ENCODE measurements around the gene SCART1.
"Not testable (repeated sequence)": the region's sequence is repeated elsewhere in the genome, so short reads cannot be mapped to it uniquely, and the experiment has no call there.

Gene SCART1

DNA sequence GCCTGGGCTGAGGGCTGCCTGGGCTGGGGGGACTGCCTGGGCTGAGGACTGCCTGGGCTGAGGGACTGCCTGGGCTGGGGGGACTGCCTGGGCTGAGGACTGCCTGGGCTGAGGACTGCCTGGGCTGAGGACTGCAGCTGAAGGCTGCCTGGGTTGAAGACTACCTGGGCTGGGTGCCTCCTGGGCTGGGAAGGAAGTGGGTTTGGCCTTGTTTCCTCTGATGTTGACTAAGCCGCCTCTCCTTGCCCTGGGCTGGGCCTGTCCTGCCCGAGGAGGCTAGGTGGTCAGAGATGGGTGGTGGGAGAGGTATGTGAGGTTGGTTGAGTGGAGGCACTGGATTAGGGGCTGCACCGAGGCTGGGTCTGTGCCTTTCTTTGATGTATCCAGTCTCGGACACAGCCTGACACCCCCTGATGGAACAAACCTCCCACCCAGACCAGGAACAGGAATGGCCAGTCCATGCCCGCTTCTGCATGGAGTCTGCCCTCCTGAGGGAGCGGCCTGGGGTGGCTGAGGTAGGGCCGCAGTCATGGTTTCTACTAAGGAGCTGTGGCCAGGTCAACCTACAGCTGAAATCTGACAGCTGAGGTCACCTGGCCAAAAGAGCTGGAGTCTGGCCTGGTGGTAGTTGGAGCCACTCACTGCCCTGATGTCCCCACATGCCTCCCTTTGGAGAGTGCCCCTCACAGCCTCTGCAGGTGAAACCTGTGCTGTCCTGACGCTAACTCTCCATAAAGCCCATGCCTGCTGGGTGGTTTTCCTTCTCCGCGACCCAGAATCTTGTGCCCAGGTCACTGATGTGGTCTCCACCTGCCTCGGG lies 22.3 kb downstream of the SCART1 start:
- DNase-seq = no peak

DNA sequence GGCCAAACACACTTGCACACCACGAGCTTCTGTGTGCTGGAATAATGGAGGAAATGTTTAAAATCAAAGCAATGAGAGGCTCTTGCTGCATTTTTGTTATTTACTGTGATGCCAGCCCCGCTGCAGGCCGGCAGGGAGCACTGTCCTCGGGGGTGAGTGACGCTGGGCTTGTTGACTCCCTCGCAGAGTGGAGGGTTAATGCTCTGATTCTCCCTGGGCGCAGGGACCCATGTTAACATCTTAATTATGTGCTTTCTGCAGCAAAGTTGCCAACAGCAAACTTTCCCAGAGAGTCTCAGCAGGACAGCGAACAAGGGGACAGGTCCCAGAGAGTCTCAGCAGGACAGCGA lies 22.9 kb downstream of the SCART1 start:
- no peak for DNase-seq

DNA sequence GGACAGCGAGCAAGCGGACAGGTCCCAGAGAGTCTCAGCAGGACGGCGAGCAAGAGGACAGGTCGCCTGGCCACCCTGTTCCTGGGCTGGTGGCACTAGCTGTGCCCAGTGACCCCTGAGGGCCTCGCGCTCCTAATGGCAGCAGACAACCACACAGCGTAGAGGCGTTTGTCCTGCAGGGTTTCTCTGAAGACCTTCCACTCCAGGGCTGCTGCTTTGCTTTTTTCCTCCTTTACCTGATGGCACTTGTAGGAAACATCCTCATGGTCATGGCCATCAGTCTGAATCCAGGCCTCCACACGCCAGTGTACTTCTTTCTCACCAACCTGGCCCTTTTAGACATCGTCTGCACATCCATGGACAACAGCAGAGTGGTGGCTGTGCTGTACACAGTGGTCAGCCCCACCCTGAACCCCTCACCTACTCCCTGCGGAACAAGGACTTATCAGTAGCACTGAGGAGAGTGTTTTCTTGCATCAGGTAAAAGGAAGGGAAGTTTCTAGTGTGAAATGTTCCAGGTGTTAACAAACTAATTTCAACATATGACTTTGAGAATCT lies 27.4 kb downstream of the SCART1 start:
- no peak for DNase-seq

DNA sequence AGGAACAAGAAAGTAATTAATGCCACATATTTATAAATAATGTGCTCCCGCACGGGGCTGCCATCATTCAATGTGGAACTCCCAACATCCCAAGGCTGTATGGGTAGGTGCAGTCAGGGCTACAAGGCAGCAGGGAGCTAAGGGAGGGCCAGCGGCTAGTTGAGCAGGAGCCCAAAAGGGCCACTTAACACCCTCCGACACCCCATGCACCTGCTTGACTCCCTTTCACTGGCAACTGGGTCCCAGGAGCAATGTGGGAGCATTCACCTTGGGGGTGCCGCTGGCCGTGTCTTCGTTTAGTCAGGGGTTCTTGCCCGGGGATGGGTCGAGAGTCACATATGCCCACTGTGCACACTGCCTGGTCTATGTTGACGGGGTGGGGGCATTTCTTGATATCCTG lies 27.9 kb downstream of the SCART1 start:
- DNase-seq = no peak

DNA sequence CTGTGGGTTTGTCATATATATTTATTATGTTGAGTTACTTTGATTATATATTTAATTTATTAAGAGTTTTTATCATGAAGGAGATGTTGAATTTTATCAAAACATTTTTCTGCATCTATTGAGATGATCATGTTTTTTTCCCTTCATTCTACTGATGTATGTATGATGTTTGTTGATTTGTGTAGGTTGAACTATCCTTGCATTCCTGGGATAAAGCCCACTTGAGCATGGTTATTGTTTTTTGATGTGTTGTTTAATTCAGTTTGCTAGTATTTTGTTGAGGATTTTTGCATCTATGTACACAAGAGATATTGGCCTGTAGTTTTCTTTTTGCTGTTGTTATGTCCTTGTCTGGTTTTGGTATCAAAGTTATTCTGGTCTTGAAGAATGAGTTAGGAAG lies 31.1 kb downstream of the SCART1 start:
- DNase-seq = no peak

DNA sequence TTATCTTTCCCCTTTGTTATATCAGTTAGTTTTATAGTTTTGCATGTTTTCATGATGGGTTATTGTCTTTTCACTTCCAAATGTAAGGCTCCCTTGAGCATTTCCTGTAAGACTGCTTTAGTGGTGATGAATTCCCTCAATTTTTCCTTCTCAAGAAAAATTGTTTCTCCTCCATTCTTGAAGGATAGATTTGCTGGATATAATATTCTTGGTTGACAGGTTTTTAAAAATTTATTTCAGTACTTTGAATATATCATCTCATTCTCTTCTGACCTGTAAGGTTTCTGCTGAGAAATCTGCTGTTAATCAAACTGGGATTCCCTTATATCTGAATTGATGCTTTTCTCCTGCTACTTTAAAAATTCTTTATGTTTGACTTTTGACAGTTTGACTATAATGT lies 33.3 kb downstream of the SCART1 start:
- DNase-seq = no peak

DNA sequence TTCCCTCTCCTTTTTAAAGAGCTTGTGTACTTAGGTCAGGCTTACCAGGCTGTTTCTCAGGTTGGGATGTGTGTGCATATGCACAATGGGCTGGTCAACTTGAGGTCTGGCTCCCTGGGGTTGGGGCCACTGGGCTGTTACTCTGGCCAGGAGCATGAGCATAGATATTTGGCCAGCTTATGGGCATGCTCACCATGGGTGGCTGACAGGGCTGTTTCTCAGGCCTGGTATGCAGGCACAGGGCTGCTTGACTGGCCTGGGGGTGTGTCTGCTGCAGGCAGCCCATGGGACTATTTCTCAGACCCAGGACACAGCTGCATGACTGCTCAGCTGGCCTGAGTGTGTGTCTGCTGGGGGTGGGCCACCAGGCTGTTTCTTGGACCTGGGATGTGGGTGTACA lies 34.6 kb downstream of the SCART1 start:
- DNase-seq = no peak

DNA sequence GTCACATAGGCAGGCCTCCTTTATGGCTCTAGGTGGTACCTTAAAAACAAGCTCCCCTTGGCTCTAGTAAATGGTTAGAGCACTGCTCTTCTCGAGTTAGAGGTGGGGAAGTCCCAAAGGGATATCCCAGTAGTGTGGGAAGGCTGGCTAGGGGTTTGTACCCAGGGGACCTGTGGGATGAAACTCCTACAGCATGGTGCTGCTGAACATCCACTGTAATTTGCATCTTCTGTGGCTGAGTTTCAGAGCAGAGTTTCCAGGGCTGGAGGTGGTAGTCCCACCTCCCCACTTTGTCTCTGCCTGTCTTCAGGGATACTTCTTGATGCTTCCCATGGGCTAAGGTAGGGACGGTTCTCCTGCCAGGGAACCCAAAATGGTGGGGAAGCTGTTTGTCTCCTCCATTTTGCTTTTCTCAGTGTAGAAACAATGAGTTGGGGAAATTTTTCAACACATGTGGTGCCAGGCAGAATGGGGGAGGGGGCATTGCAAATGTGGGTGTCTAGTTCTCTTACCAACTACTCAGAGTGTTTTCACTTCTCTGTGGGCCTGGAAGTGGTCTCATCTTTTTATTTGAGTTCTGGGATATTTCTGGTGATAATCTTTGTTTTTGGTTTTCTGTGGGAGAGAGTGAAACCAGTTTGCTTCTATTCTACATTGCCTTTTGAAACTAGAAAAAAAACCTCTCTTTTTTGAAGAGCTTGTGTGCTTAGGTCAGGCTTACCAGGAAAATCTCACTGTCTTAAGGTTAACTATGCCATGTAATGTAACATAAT lies 36.3 kb downstream of the SCART1 start:
- no peak for DNase-seq

DNA sequence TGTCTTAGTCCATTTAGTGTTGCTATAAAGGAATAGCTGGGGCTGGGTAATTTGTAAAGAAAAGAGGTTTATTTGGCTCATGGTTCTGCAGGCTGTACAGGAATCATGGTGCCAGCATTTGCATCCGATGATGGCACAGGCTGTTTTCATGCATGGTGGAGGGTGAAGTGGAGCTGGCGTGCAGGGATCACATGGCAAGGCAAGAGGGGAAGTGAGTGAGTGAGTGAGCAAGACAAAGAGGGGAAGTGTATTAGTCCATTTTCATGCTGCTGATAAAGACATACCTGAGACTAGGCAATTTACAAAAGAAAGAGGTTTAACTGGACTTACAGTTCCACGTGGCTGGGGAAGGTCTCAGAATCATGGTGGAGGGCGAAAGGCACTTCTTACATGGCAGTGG lies 39.8 kb downstream of the SCART1 start:
- not testable (repeated sequence) for DNase-seq

DNA sequence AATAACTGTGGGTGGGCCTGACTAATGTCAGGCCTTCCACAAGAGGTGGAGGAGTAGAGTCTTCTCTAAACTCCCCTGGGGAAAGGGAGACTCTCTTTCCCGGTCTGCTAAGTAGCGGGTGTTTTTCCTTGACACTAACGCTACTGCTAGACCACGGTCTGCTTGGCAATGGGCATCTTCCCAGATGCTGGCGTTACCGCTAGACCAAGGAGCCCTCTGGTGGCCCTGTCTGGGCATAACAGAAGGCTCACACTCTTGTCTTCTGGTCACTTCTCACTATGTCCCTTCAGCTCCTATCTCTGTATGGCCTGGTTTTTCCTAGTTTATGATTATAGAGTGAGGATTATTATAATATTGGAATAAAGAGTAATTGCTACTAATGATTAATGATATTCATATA lies 43.6 kb downstream of the SCART1 start:
- not testable (repeated sequence) for DNase-seq

DNA sequence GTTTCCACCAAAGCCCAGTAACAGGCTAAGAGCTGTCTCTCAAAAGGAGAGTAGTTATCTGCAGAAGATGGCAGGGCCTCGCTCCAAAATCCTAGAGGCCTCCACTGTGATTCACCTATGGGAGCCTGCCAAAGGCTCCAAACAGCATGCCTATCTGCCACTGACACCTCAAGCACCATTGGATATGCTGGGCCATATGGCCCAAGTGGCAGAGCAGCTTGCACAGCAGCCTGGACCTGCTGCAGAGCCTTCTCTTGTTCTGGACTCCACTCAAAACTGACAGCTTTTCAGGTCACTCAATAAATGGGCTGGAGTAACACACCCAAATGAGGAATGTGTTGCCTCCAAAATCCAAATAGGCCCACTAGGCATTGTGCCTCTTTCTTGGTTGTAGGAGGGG lies 45.4 kb downstream of the SCART1 start:
- not testable (repeated sequence) for DNase-seq

DNA sequence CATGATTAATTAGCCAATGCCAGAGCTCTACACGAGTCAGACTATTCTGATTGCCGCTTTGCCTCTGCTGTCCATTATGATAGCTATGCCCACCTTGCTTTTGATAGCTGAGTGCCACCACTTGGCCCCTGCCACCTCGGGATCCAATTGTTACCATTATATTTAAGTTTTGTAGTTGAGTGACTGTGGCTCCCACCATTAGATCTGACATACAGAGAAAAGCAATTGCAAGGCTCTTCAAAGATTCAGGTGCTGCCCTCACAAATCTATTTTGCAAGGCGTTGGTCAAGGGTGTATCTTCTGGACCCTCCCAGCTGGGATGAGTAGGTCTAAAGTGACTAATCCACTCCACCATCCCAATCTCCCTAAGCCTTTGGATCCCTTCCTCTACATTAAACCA lies 47.2 kb downstream of the SCART1 start:
- not testable (repeated sequence) for DNase-seq

DNA sequence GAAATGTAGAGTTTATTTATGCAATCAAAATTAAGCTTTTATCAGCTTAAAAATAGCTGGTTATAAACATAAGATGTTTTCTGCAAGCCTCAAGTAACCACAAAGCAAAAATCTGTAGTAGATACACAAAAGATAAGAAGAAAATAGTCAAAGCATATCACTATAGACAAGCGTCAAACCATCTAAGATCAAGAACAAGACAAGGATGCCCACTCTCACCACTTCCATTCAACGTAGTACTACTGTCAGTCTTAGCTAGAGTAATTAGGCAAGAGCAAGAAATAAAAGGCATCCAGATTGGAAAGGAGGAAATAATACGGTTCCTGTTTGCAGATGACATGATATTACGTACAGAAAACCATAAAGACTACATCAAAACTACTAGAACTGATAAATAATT lies 56.0 kb downstream of the SCART1 start:
- no peak for DNase-seq

DNA sequence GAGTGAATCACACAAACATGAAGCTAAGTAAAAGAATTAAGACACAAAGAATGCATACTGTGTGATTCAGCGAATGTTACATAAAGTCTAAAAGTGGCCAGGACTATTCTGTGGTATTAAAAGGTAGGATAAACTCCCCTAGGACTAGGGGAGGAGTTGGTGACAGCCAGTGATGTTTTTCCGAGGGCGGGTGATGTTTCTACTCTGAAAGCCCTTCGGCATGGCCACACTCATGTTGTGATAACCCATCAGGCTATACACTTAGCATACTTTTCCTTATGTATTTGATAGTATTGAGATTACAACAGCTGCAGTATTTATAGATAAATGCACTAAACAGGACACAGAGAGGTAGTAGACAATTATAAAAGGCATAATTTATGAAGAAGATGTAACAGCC lies 57.7 kb downstream of the SCART1 start:
- DNase-seq = no peak

DNA sequence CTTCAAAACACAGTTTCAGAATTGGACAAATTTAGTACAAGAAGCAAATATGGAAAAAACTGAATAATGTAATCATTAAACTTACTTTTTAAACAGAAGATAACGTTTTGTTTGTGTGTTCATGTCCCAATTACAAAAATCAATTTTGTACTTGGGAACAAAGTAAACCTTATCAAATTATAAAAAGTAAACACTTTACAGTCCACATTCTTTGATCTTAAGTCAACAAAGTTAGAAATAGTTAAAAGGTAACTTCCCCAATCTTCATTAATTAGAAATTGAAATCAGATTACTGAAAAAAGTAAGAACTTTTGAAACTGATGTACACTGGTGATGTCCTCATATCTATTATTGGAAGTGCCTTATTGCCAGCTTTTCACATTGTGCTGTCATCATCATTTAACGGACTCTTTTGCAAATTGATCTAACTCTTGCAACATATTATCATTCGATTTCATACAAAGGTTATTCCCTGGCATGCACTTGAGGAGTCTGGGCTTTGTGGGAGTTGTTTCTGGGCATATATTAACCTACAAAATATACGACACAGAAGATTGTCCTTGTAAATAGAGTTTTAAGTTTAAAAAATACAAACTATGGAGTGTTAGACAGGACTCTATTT lies 58.3 kb downstream of the SCART1 start:
- no peak for DNase-seq

DNA sequence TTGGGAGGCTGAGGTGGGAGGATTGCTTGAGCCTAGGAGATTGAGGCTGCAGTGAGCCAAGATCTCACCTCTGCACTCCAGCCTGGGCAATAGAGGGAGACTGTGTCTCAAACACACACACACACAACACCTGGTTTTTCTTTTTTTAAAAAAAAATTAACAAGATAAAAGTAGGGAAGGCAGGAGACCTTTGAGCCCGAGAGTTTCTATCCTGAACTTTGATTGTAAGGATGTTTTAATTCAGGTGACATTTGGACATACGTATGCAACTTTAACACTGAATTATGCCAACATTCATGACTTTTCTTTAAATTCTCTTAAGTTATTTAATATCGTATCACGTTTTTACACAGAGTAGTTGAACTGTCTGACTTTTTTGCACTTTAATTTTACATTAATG lies 61.7 kb downstream of the SCART1 start:
- no peak for DNase-seq

DNA sequence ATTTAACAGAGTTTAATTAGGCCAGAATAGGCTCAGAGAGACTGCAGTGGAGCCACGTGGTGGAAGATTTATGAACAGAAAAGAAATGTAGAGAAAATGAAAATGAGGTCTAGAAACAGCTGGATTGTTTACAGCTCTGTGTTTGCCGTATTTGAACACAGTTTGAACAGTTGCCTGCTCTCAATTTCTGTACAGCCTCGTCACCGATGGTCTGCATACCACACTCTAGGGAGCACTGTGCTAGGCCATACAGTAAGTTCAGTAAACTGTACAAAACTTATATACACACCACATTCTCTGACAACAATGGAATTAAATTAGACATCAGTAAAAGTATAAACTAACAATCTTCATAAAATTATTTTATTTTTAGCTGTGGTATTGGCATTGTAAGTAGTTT lies 62.3 kb downstream of the SCART1 start:
- DNase-seq = no peak

DNA sequence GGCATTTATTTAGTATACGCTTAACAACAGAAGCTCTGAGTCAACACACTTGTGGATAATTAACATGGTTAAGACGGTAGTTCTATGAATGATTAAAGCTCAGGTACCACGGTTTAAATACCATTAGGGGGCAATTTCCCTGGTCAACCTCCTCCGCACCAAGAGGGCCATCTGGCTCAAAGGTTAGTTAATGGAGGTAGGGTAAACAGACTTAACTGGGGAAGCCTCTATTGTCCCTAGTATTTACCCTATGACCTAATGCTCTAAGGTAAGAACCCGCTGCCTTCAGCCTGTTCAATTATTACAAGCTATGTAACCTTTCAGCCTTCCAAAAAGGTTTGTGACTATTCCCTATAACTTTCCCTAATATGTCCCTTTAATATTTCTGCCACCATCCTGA lies 64.8 kb downstream of the SCART1 start:
- not testable (repeated sequence) for DNase-seq

All from activated CD4-positive, CD25-positive, alpha-beta regulatory T cell treated with anti-CD3 and anti-CD28 coated beads, Interleukin-2, amount 50 U/mL, for 72 hours (primary cell).